ENCODE results near the gene AOC3. TPM values are rescaled to one million over a fixed set of nuclear protein-coding genes. Genes with fewer than 3 reads are reported as not detected.
"Not testable (repeated sequence)": the region's sequence is repeated elsewhere in the genome, so short reads cannot be mapped to it uniquely, and the experiment has no call there.

AOC3 gene
- polyA plus RNA-seq, 1 donor, result 14.8 TPM

GRCh38 chr17:42894283-42895184 lies 43.5 kb downstream of the AOC3 start:
- H3K4me1 ChIP-seq (ENCODE audit: control insufficient read depth, insufficient read depth, low read length), result peaks cover 60% of the 10 kb centered on the region
- H3K9me3 ChIP-seq (ENCODE audit: control insufficient read depth, low read depth, low read length), result no peaks in the 10 kb centered on the region
- H3K36me3 ChIP-seq (ENCODE audit: control insufficient read depth, insufficient read depth, low read length), result no peaks in the 10 kb centered on the region
- no CpG with 5 or more reads among the region's 12 CpGs for WGBS (ENCODE audit: insufficient coverage, low lambda C conversion rate)
- H3K27me3 ChIP-seq (ENCODE audit: control insufficient read depth, insufficient read depth, low read length), result no peaks in the 10 kb centered on the region
- peak overlapping the region; percentile 88 for H3K27ac ChIP-seq (ENCODE audit: low read length)
- peak; percentile 81 to 91 for DNase-seq
- no peak overlapping the region for H3K4me3 ChIP-seq (ENCODE audit: low read length)

DNA sequence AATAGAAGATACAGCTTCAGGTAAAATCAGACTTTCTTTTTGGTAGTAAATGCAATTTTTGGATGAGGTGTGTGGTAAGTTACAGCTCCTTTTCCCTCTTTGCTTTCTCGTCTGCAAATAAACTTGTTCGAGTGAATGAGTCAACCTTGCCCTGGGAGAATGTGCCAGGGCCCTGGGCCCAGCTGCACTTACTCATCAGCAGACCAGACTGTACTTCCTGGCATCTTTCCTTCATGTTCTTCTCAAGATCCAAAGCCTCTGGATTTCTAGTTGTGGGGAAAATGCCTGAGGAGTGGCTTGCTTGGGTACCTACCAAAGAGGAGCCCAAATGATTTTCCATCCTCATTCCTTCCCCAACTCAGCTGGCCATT lies 44.2 kb downstream of the AOC3 start:
- Histone ChIP-seq H3K4me1 (ENCODE audit: control insufficient read depth, insufficient read depth, low read length) (peaks cover 62% of the 10 kb centered on the region), H3K36me3 (ENCODE audit: control insufficient read depth, insufficient read depth, low read length) (no peaks in the 10 kb centered on the region), H3K27ac (ENCODE audit: low read length) (peak overlapping the region; percentile 88), H3K27me3 (ENCODE audit: control insufficient read depth, insufficient read depth, low read length) (no peaks in the 10 kb centered on the region), H3K4me3 (ENCODE audit: low read length) (no peak overlapping the region), H3K9me3 (ENCODE audit: control insufficient read depth, low read depth, low read length) (no peaks in the 10 kb centered on the region)
- no CpG with 5 or more reads among the region's 2 CpGs for WGBS (ENCODE audit: insufficient coverage, low lambda C conversion rate)
- DNase-seq, result peak in 1 of 2 donors; percentile 51

- Histone ChIP-seq H3K27me3 (ENCODE audit: control insufficient read depth, insufficient read depth, low read length) (no peaks in the 10 kb centered on the region), H3K4me1 (ENCODE audit: control insufficient read depth, insufficient read depth, low read length) (peaks cover 50% of the 10 kb centered on the region), H3K9me3 (ENCODE audit: control insufficient read depth, low read depth, low read length) (no peaks in the 10 kb centered on the region), H3K36me3 (ENCODE audit: control insufficient read depth, insufficient read depth, low read length) (no peaks in the 10 kb centered on the region), H3K27ac (ENCODE audit: low read length) (peak overlapping the region; percentile 57), H3K4me3 (ENCODE audit: low read length) (no peak overlapping the region)
- WGBS (ENCODE audit: insufficient coverage, low lambda C conversion rate), result no CpG with 5 or more reads among the region's 7 CpGs
- DNase-seq, result peak; percentile 86 to 90
These were observed 47.3 kb downstream of the AOC3 start for GRCh38 chr17:42898147-42898811.

DNA sequence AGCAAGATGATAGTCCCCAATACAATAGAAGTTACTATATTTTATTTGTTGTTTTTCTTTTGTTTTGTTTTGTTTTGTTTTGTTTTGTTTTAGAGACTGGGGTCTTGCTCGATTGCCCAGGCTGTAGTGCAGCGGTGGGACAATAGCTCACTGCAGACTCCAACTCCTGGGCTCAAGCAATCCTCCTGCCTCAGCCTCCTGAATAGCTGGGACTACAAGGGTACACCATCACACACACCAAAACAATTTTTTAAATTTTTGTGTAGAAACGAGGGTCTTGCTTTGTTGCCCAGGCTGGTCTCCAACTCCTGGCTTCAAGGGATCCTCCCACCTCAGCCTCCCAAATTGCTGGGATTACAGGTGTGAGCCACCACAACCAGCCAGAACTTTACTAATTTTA lies 49.0 kb downstream of the AOC3 start:
- Histone ChIP-seq H3K27ac (ENCODE audit: low read length) (peak overlapping the region; percentile 1), H3K4me1 (ENCODE audit: control insufficient read depth, insufficient read depth, low read length) (peaks cover 36% of the 10 kb centered on the region)
- H3K36me3 ChIP-seq (ENCODE audit: control insufficient read depth, insufficient read depth, low read length); H3K4me3 ChIP-seq (ENCODE audit: low read length); DNase-seq; H3K27me3 ChIP-seq (ENCODE audit: control insufficient read depth, insufficient read depth, low read length); H3K9me3 ChIP-seq (ENCODE audit: control insufficient read depth, low read depth, low read length): not testable (repeated sequence)
- no CpG with 5 or more reads among the region's 3 CpGs for WGBS (ENCODE audit: insufficient coverage, low lambda C conversion rate)

DNA sequence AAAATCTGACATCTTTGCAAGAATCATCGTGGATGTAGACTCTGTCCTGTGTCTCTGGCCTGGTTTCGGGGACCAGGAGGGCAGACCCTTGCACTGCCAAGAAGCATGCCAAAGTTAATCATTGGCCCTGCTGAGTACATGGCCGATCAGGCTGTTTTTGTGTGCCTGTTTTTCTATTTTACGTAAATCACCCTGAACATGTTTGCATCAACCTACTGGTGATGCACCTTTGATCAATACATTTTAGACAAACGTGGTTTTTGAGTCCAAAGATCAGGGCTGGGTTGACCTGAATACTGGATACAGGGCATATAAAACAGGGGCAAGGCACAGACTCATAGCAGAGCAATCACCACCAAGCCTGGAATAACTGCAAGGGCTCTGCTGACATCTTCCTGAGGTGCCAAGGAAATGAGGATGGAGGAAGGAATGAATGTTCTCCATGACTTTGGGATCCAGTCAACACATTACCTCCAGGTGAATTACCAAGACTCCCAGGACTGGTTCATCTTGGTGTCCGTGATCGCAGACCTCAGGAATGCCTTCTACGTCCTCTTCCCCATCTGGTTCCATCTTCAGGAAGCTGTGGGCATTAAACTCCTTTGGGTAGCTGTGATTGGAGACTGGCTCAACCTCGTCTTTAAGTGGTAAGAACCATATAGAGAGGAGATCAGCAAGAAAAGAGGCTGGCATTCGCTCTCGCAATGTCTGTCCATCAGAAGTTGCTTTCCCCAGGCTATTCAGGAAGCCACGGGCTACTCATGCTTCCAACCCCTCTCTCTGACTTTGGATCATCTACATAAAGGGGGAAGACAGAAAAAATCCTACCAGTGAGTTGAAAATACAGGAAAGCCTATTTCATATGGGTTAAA lies 49.7 kb downstream of the AOC3 start, which contains the start of gene G6PC1:
G6PC1 (plus strand) TSS at position 340 of the 872 bp plus-strand sequence; CDS start at position 418, 78 bp downstream.
- Histone ChIP-seq H3K27ac (ENCODE audit: low read length) (peak within 1 kb of the TSS; percentile 1), H3K4me3 (ENCODE audit: low read length) (no peak within 1 kb of the TSS), H3K36me3 (ENCODE audit: control insufficient read depth, insufficient read depth, low read length) (no peaks in the 10 kb centered on the region), H3K4me1 (ENCODE audit: control insufficient read depth, insufficient read depth, low read length) (peaks cover 29% of the 10 kb centered on the region), H3K9me3 (ENCODE audit: control insufficient read depth, low read depth, low read length) (no peaks in the 10 kb centered on the region), H3K27me3 (ENCODE audit: control insufficient read depth, insufficient read depth, low read length) (no peaks in the 10 kb centered on the region)
- DNase-seq, result peak in 1 of 2 donors; percentile 56
- no CpG with 5 or more reads among the region's 12 CpGs for WGBS (ENCODE audit: insufficient coverage, low lambda C conversion rate)

DNA sequence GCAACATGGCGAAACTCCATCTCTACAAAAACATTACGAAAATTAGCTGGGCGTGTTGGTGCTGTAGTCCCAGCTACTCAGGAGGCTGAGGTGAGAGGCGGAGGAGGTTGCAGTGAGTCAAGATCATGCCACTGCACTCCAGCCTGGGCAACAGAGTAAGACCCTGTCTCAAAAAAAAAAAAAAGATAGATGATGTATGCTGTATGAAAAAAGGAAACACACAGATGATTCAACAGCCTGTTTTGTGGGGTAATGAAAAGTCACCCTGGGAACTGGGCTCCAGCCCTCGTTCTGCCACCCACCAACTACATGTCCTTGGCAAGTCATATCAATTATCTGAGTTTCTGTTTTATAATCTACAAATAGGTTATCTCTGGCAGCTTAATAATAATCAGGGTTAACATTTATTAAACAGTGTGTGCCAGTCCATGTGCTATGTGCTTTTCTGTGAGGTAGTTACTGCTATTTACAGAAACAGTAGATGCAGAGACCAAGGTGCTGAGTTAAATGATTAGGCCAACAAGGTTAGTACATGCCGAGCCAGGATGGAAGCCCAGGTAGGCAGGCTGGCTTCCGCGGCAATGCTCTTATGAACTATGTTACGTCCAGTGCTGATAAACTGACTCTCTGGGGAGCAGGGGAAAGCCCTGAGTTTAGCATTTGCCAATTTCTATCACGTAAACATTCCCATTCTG lies 50.7 kb downstream of the AOC3 start:
- Histone ChIP-seq H3K4me3 (ENCODE audit: low read length) (no peak overlapping the region), H3K36me3 (ENCODE audit: control insufficient read depth, insufficient read depth, low read length) (no peaks in the 10 kb centered on the region), H3K27ac (ENCODE audit: low read length) (no peak overlapping the region), H3K4me1 (ENCODE audit: control insufficient read depth, insufficient read depth, low read length) (peaks cover 29% of the 10 kb centered on the region), H3K9me3 (ENCODE audit: control insufficient read depth, low read depth, low read length) (no peaks in the 10 kb centered on the region), H3K27me3 (ENCODE audit: control insufficient read depth, insufficient read depth, low read length) (no peaks in the 10 kb centered on the region)
- no peak for DNase-seq
- 80% methylated on average over 1 of the region's 10 CpGs for WGBS (ENCODE audit: insufficient coverage, low lambda C conversion rate)

GRCh38 chr17:42904110-42904469 lies 53.1 kb downstream of the AOC3 start:
- Histone ChIP-seq H3K4me3 (ENCODE audit: low read length) (no peak overlapping the region), H3K27ac (ENCODE audit: low read length) (no peak overlapping the region), H3K36me3 (ENCODE audit: control insufficient read depth, insufficient read depth, low read length) (no peaks in the 10 kb centered on the region), H3K27me3 (ENCODE audit: control insufficient read depth, insufficient read depth, low read length) (no peaks in the 10 kb centered on the region), H3K4me1 (ENCODE audit: control insufficient read depth, insufficient read depth, low read length) (peaks cover 15% of the 10 kb centered on the region), H3K9me3 (ENCODE audit: control insufficient read depth, low read depth, low read length) (no peaks in the 10 kb centered on the region)
- DNase-seq, result no peak
- WGBS (ENCODE audit: insufficient coverage, low lambda C conversion rate), result no CpG with 5 or more reads among the region's 6 CpGs

GRCh38 chr17:42906772-42907446 lies 55.9 kb downstream of the AOC3 start:
- Histone ChIP-seq H3K4me3 (ENCODE audit: low read length) (no peak overlapping the region), H3K27ac (ENCODE audit: low read length) (no peak overlapping the region), H3K27me3 (ENCODE audit: control insufficient read depth, insufficient read depth, low read length) (no peaks in the 10 kb centered on the region), H3K9me3 (ENCODE audit: control insufficient read depth, low read depth, low read length) (no peaks in the 10 kb centered on the region), H3K4me1 (ENCODE audit: control insufficient read depth, insufficient read depth, low read length) (no peaks in the 10 kb centered on the region), H3K36me3 (ENCODE audit: control insufficient read depth, insufficient read depth, low read length) (no peaks in the 10 kb centered on the region)
- no peak for DNase-seq
- 93% methylated on average over 5 of the region's 8 CpGs for WGBS (ENCODE audit: insufficient coverage, low lambda C conversion rate)

Measured in large intestine (tissue), 3 donors.